WTC11 (cell line): Measurements from ENCODE around the gene RREB1. TPM values are rescaled to one million over a fixed set of nuclear protein-coding genes. Genes with fewer than 3 reads are reported as not detected.

ENCODE experiments used
- ATAC-seq: fragments of 200-7000 bp; cut with Tn5 transposase; 2 replicates; pipeline ENCODE4 v1.10.0; 2021; ENCODE audit warnings: mild to moderate bottlenecking, moderate library complexity
- CTCF ChIA-PET: fragments of 300-600 bp; sonication (Branson Sonifier 250); formaldehyde crosslinking; loops from one replicate; lab custom pipeline; 2021; ENCODE audit warnings: antibody characterized with exemption; lab: Charles Lee
- POLR2A ChIA-PET: fragments of 350-600 bp; sonication (Branson Sonifier 250); formaldehyde crosslinking; loops from one replicate; lab custom pipeline; 2021; ENCODE audit warnings: antibody characterized with exemption; lab: Charles Lee
- DNase-seq: peaks from one replicate; pipeline ENCODE4 v3.0.0; 2021; ENCODE audit warnings: low spot score
- H3K27ac Mint-ChIP-seq: 2 replicates; pipeline ENCODE4 v1.8.0; 2021; ENCODE audit warnings: mixed read lengths
- H3K27me3 Mint-ChIP-seq: 2 replicates; pipeline ENCODE4 v1.8.0; 2021; ENCODE audit warnings: low read depth, mild to moderate bottlenecking, moderate library complexity, mixed read lengths
- H3K36me3 Mint-ChIP-seq: 2 replicates; pipeline ENCODE4 v1.8.0; 2021; ENCODE audit warnings: mixed read lengths
- H3K4me1 Mint-ChIP-seq: 2 replicates; pipeline ENCODE4 v1.8.0; 2022; ENCODE audit warnings: mixed read lengths
- H3K4me3 Mint-ChIP-seq: 2 replicates; pipeline ENCODE4 v1.8.0; 2021; ENCODE audit warnings: mild to moderate bottlenecking, moderate library complexity, mixed read lengths
- H3K9me3 Mint-ChIP-seq: 2 replicates; pipeline ENCODE4 v1.8.0; 2021; ENCODE audit warnings: mixed read lengths
- AFF4 ChIP-seq: sonication (generic); formaldehyde crosslinking; IDR thresholded peaks from 2 replicates; pipeline ENCODE4 v1.8.1; 2023; ENCODE audit warnings: mild to moderate bottlenecking, missing genetic modification reagents, borderline replicate concordance
- ATF1 ChIP-seq: sonication (generic); formaldehyde crosslinking; IDR thresholded peaks from 2 replicates; pipeline ENCODE4 v1.8.1; 2023; ENCODE audit warnings: mild to moderate bottlenecking, moderate library complexity, missing genetic modification reagents
- CDX4 ChIP-seq: fragments of 250-450 bp; sonication (Bioruptor Pico); IDR thresholded peaks from 2 replicates; pipeline ENCODE4 v1.9.0; 2021; ENCODE audit warnings: moderate library complexity, mild to moderate bottlenecking, inconsistent platforms, borderline replicate concordance
- CREB1 ChIP-seq: sonication (generic); formaldehyde crosslinking; IDR thresholded peaks from 2 replicates; pipeline ENCODE4 v1.8.0; 2023; ENCODE audit warnings: mild to moderate bottlenecking, missing genetic modification reagents
- E2F1 ChIP-seq: sonication (generic); formaldehyde crosslinking; IDR thresholded peaks from 2 replicates; pipeline ENCODE4 v1.8.0; 2022; ENCODE audit warnings: mild to moderate bottlenecking, missing genetic modification reagents
- FOXJ3 ChIP-seq: sonication (generic); formaldehyde crosslinking; IDR thresholded peaks from 2 replicates; pipeline ENCODE4 v1.9.0; 2021; ENCODE audit warnings: missing genetic modification reagents, mild to moderate bottlenecking, borderline replicate concordance
- MYBL2 ChIP-seq: sonication (generic); formaldehyde crosslinking; IDR thresholded peaks from 2 replicates; pipeline ENCODE4 v1.8.1; 2023; ENCODE audit warnings: mild to moderate bottlenecking, moderate library complexity, missing genetic modification reagents
- NR3C1 ChIP-seq: sonication (generic); formaldehyde crosslinking; conservative IDR thresholded peaks from 2 replicates; pipeline ENCODE4 v1.8.1; 2023; ENCODE audit warnings: low read depth, mild to moderate bottlenecking, missing genetic modification reagents
- RELA ChIP-seq: sonication (generic); formaldehyde crosslinking; IDR thresholded peaks from 2 replicates; pipeline ENCODE4 v1.8.1; 2022; ENCODE audit warnings: missing genetic modification reagents, mild to moderate bottlenecking, borderline replicate concordance
- SOX15 ChIP-seq: fragments of 250-450 bp; sonication (Bioruptor Pico); IDR thresholded peaks from 2 replicates; pipeline ENCODE4 v1.9.0; 2021; ENCODE audit warnings: mild to moderate bottlenecking
- TP53 ChIP-seq: sonication (generic); formaldehyde crosslinking; IDR thresholded peaks from 2 replicates; pipeline ENCODE4 v1.8.1; 2023; ENCODE audit warnings: mild to moderate bottlenecking, missing genetic modification reagents
- USF2 ChIP-seq: sonication (generic); formaldehyde crosslinking; IDR thresholded peaks from 2 replicates; pipeline ENCODE4 v1.8.1; 2023; ENCODE audit warnings: mild to moderate bottlenecking, missing genetic modification reagents, moderate library complexity
- ZBTB43 ChIP-seq: sonication (generic); formaldehyde crosslinking; IDR thresholded peaks from 2 replicates; pipeline ENCODE4 v1.8.1; 2023; ENCODE audit warnings: mild to moderate bottlenecking, missing genetic modification reagents
- ZNF121 ChIP-seq: sonication (generic); formaldehyde crosslinking; IDR thresholded peaks from 2 replicates; pipeline ENCODE4 v1.8.0; 2023; ENCODE audit warnings: missing genetic modification reagents
- ZNF219 ChIP-seq: sonication (generic); formaldehyde crosslinking; IDR thresholded peaks from 2 replicates; pipeline ENCODE4 v1.8.0; 2023; ENCODE audit warnings: missing genetic modification reagents, mild to moderate bottlenecking, borderline replicate concordance
- ZNF671 ChIP-seq: fragments of 250-450 bp; sonication (Bioruptor Pico); IDR thresholded peaks from 2 replicates; pipeline ENCODE4 v1.8.0; 2021; ENCODE audit warnings: mild to moderate bottlenecking
- total RNA-seq: library from RNA; stranded (reverse); gene quantifications from 3 replicates; pipeline ENCODE4 v1.2.3, GENCODE V29; 2021
- TF ChIP-seq, protein P1 (sequence below): sonication (generic); formaldehyde crosslinking; IDR thresholded peaks from 2 replicates; pipeline ENCODE4 v1.8.1; 2022; ENCODE audit warnings: low read depth, missing genetic modification reagents, borderline replicate concordance
- TF ChIP-seq, protein P2 (sequence below): sonication (generic); formaldehyde crosslinking; IDR thresholded peaks from 2 replicates; pipeline ENCODE4 v1.8.0; 2022; ENCODE audit warnings: mild to moderate bottlenecking, missing genetic modification reagents
- TF ChIP-seq, protein P3 (sequence below): sonication (generic); formaldehyde crosslinking; IDR thresholded peaks from 2 replicates; pipeline ENCODE4 v1.8.0; 2022; ENCODE audit warnings: mild to moderate bottlenecking, missing genetic modification reagents

RREB1 gene
- total RNA-seq, 1 experiment from 2014 or later, result 38.5 TPM

DNA sequence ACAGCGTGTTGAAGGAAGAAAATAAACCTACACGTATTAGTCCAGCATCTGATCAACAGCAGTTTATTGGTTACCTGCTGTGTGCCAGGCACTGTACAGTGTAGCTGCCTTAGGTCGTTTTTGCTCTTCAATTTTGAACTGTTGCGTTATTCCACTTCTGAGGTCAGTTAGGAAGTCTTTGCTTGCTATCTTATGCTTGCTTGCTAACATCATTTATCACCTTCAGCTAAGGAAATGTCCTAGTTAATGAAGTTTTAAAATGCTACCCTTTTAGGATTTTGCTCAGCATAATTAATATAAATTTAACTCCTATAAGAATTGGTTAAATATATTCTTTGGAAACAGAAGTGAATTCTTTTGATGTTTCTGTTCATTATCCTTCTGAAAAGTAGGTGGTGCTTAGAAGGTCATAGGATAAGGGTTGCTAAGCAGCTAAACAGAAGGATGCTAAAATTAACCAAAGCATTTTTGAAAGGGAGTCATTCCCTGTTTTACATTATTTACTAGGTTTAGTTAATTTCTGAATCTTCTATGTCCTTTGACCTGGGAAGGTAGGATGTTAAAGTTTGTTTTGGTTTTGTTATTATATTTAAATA lies 3.4 kb downstream of the RREB1 start:
- H3K9me3 Mint-ChIP-seq, result no peaks in the 10 kb centered on the region
- H3K36me3 Mint-ChIP-seq, result no peaks in the 10 kb centered on the region
- H3K4me3 Mint-ChIP-seq, result no peak overlapping the region
- H3K4me1 Mint-ChIP-seq, result peaks cover 70% of the 10 kb centered on the region
- CTCF ChIA-PET, result no interaction called here
- ATAC-seq (no peak), DNase-seq (no peak)
- no peak overlapping the region for H3K27ac Mint-ChIP-seq
- TF ChIP-seq CREB1 (CRISPR knock-in tag) (no peak), AFF4 (no peak), MYBL2 (CRISPR knock-in tag) (no peak), ZNF671 (CRISPR knock-in tag) (no peak)
- TF ChIP-seq, protein P1, sequence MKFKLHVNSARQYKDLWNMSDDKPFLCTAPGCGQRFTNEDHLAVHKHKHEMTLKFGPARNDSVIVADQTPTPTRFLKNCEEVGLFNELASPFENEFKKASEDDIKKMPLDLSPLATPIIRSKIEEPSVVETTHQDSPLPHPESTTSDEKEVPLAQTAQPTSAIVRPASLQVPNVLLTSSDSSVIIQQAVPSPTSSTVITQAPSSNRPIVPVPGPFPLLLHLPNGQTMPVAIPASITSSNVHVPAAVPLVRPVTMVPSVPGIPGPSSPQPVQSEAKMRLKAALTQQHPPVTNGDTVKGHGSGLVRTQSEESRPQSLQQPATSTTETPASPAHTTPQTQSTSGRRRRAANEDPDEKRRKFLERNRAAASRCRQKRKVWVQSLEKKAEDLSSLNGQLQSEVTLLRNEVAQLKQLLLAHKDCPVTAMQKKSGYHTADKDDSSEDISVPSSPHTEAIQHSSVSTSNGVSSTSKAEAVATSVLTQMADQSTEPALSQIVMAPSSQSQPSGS (CRISPR knock-in tag), result no peak
- TF ChIP-seq, all 79 proteins: peak for 0
- peaks cover 25% of the 10 kb centered on the region for H3K27me3 Mint-ChIP-seq
- POLR2A ChIA-PET, result no interaction called here

DNA sequence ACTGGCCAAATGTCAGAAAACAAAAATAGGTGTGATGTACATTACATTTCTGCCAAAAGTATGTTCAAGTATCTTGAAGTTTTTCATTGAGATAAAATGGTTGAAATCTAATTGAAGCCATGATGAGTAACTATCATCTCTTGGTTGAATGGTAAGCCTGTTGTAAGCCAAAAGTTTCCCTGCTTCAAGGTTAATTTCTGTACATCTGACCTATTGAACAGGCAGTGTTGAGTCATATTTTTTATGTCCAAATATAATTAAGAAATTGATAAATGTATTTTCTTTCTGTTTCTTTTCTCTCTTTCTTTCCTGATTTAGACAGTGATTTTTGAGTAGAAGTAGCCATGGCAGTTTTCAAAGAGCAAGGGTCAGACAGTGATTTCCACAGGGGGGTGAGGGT lies 4.4 kb downstream of the RREB1 start:
- POLR2A ChIA-PET, result no interaction called here
- CTCF ChIA-PET, result no interaction called here
- H3K36me3 Mint-ChIP-seq, result no peaks in the 10 kb centered on the region
- H3K27ac Mint-ChIP-seq, result no peak overlapping the region
- ATAC-seq (no peak), DNase-seq (no peak)
- no peaks in the 10 kb centered on the region for H3K9me3 Mint-ChIP-seq
- TF ChIP-seq RELA (CRISPR knock-in tag) (no peak), USF2 (CRISPR knock-in tag) (no peak), ZNF121 (CRISPR knock-in tag) (no peak), E2F1 (no peak), SOX15 (CRISPR knock-in tag) (no peak), TP53 (CRISPR knock-in tag) (no peak), CDX4 (CRISPR knock-in tag) (no peak), FOXJ3 (CRISPR knock-in tag) (no peak), ATF1 (CRISPR knock-in tag) (no peak), ZBTB43 (CRISPR knock-in tag) (no peak), NR3C1 (CRISPR knock-in tag) (no peak), ZNF219 (CRISPR knock-in tag) (no peak)
- TF ChIP-seq, protein P2, sequence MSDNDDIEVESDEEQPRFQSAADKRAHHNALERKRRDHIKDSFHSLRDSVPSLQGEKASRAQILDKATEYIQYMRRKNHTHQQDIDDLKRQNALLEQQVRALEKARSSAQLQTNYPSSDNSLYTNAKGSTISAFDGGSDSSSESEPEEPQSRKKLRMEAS (CRISPR knock-in tag), result no peak
- TF ChIP-seq, protein P3, sequence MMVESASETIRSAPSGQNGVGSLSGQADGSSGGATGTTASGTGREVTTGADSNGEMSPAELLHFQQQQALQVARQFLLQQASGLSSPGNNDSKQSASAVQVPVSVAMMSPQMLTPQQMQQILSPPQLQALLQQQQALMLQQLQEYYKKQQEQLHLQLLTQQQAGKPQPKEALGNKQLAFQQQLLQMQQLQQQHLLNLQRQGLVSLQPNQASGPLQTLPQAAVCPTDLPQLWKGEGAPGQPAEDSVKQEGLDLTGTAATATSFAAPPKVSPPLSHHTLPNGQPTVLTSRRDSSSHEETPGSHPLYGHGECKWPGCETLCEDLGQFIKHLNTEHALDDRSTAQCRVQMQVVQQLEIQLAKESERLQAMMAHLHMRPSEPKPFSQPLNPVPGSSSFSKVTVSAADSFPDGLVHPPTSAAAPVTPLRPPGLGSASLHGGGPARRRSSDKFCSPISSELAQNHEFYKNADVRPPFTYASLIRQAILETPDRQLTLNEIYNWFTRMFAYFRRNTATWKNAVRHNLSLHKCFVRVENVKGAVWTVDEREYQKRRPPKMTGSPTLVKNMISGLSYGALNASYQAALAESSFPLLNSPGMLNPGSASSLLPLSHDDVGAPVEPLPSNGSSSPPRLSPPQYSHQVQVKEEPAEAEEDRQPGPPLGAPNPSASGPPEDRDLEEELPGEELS (CRISPR knock-in tag), result no peak
- H3K4me1 Mint-ChIP-seq, result peaks cover 66% of the 10 kb centered on the region
- H3K27me3 Mint-ChIP-seq, result peaks cover 20% of the 10 kb centered on the region
- peak overlapping the region; percentile 36 for H3K4me3 Mint-ChIP-seq
